K562 (cell line): Measurements from ENCODE around the gene PAFAH1B1. TPM values are rescaled to one million over a fixed set of nuclear protein-coding genes. Genes with fewer than 3 reads are reported as not detected.
A peak's percentile ranks its signal among the peaks of the same experiment; 100 is the strongest.

ENCODE experiments used
- ATF7 ChIP-seq: fragments of 450-650 bp; IDR thresholded peaks from 2 replicates; pipeline ENCODE4 v1.7.1; 2014; ENCODE audit warnings: mild to moderate bottlenecking, moderate library complexity
- HMGN3 ChIP-seq: IDR thresholded peaks from 2 replicates; pipeline ENCODE4 v1.6.1; 2011; ENCODE audit warnings: borderline replicate concordance, low read depth, mild to moderate bottlenecking, mixed read lengths, low read length; ENCODE audit not compliant: insufficient read length; ENCODE audit errors: extremely low read depth
- MEIS2 ChIP-seq: fragments of 450-650 bp; IDR thresholded peaks from 2 replicates; pipeline ENCODE4 v1.6.1; 2014; ENCODE audit warnings: mild to moderate bottlenecking; ENCODE audit not compliant: partially characterized antibody
- MYC ChIP-seq, 2 experiments: fragments of 250-450 bp in 1 of 2; sonication (Bioruptor Pico) in 1 of 2; IDR thresholded peaks; 2 replicates each; pipeline versions ENCODE4 v1.5.1 to v1.6.1; 2012 to 2021; ENCODE audit warnings: low read depth in 2 of 2, borderline replicate concordance in 1 of 2, improper control_type of control experiment in 1 of 2, low read length in 1 of 2, mild to moderate bottlenecking in 1 of 2, moderate library complexity in 1 of 2
- NCOA6 ChIP-seq: fragments of 450-650 bp; IDR thresholded peaks from 2 replicates; pipeline ENCODE4 v1.6.1; 2017; ENCODE audit warnings: mild to moderate bottlenecking
- NFIC ChIP-seq: fragments of 450-650 bp; IDR thresholded peaks from 2 replicates; pipeline ENCODE4 v1.6.1; 2017; ENCODE audit warnings: mild to moderate bottlenecking, inconsistent platforms
- PHF20 ChIP-seq: fragments of 450-650 bp; IDR thresholded peaks from 2 replicates; pipeline ENCODE4 v1.6.1; 2018; ENCODE audit not compliant: partially characterized antibody
- POLR2AphosphoS2 ChIP-seq: IDR thresholded peaks from 2 replicates; pipeline ENCODE4 v1.6.1; 2012; ENCODE audit warnings: low read length, improper control_type of control experiment
- PYGO2 ChIP-seq: fragments of 450-650 bp; IDR thresholded peaks from 2 replicates; pipeline ENCODE4 v1.6.1; 2016; ENCODE audit warnings: mild to moderate bottlenecking, missing genetic modification characterization, moderate library complexity, missing compliant biosample characterization
- RBFOX2 ChIP-seq: fragments of 200-400 bp; formaldehyde crosslinking; IDR thresholded peaks from 2 replicates; pipeline ENCODE4 v1.6.1; 2017; ENCODE audit warnings: low read depth, mild to moderate bottlenecking, low read length, moderate library complexity
- TRIM24 ChIP-seq, 2 experiments: fragments of 450-650 bp; IDR thresholded peaks; 2 replicates each; pipeline ENCODE4 v1.6.1; 2016
- TRIM28 ChIP-seq: fragments of 450-650 bp; IDR thresholded peaks from 2 replicates; pipeline ENCODE4 v1.6.1; 2017
- WHSC1 ChIP-seq: IDR thresholded peaks from one replicate; pipeline ENCODE4 v1.6.1; 2012; ENCODE audit warnings: low read length, control low read depth, inconsistent platforms
- YBX1 ChIP-seq: fragments of 450-650 bp; IDR thresholded peaks from 2 replicates; pipeline ENCODE4 v1.7.1; 2016; ENCODE audit warnings: mild to moderate bottlenecking
- ZNF146 ChIP-seq: IDR thresholded peaks from one replicate; pipeline ENCODE4 v1.6.1; 2018; ENCODE audit warnings: missing compliant biosample characterization; ENCODE audit not compliant: unreplicated experiment
- ZNF512 ChIP-seq: IDR thresholded peaks from 2 replicates; pipeline ENCODE4 v1.6.1; 2016; ENCODE audit warnings: missing genetic modification characterization, missing compliant biosample characterization
- polyA plus RNA-seq, 8 experiments: library from polyadenylated mRNA; depleted of rRNA in 4 of 8; stranded (reverse) in 5 of 8; unstranded in 3 of 8; fragments of >200 nt; fragmentation: Nextera tagmentation in 2 of 8; fragmentation: Illumina TruSeq in 1 of 8; extraction: Ambion mirVana in 2 of 8; extraction: Trizol in 1 of 8; gene quantifications; 2 replicates each; pipeline versions ENCODE4 v1.2.1 to v1.2.3, GENCODE V29; 2011 to 2014; ENCODE audit warnings: inconsistent platforms in 1 of 8, missing spikeins in 1 of 8
- total RNA-seq, 7 experiments: library from RNA; depleted of rRNA in 6 of 7; stranded (reverse); fragments of >200 nt in 6 of 7; fragmentation: Illumina TruSeq in 2 of 7; extraction: Trizol in 2 of 7; gene quantifications; 2 replicates each; pipeline versions ENCODE4 v1.2.1 to v1.2.3, GENCODE V29; 2011 to 2021; ENCODE audit warnings: low replicate concordance in 1 of 7
- TF ChIP-seq, protein P1 (sequence below), 2 experiments: fragments of 450-650 bp; conservative IDR thresholded peaks; 2 replicates each; pipeline ENCODE4 v1.6.1; 2017; ENCODE audit warnings: mild to moderate bottlenecking in 2 of 2, moderate library complexity in 2 of 2
- TF ChIP-seq, protein P2 (sequence below): sonication (generic); formaldehyde crosslinking; IDR thresholded peaks from 2 replicates; pipeline ENCODE4 v1.8.0; 2022; ENCODE audit warnings: missing genetic modification reagents, mild to moderate bottlenecking, moderate library complexity, borderline replicate concordance
- TF ChIP-seq, protein P3 (sequence below): fragments of 200-800 bp; sonication (Bioruptor generic); IDR thresholded peaks from 2 replicates; pipeline ENCODE4 v1.6.1; 2016; ENCODE audit warnings: missing genetic modification characterization, missing compliant biosample characterization

The PAFAH1B1 gene
- total and polyA plus RNA-seq, 9 of the 15 experiments (the other 6 are each of a cell fraction or from before 2014, with no cell fraction given) = 23.3 to 66.4 (median 40.2) TPM

DNA sequence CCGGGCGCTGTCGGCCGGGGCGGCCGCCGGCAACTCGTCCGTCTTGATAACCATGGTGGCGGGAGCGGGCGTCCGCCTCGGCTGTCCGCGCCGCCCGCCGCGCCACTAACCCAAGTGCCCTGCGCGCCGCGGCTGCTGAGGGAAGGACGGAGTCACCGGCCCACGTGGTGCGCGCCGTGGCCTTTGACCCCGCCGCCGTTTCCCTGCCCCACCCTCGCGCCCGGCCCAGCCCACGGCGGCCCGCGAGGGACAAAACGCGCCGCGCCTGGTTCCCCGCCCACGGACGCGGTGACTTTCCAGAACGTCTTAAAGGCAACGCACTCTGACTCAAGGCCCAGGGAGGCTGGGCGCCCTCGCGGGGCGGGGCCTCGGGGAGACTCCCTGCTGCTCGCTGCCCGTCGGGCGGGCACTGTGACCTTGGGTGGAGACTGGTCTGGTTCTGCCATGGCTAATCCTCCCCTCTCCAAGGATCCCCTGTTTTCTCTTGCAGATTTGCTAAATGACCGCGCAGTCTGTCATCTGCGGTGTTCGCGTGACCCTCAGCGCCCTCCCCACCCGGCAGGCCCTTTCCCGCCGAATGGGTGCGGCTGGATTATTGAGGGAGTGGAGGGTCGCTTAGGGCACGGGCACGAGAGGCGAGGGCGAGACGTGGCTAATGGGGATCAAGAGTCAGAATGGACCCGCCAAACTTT, 118.3 kb downstream of the PAFAH1B1 start, which contains the start of gene CLUH (continued):
- TF ChIP-seq PHF20 (peak; percentile 40), RBFOX2 (peak; percentile 81), PYGO2 (tag) (no peak), MEIS2 (no peak), TRIM24 (IDR thresholded peaks at IDR 0.05) (peak in 1 of 2 experiments; percentile 45; a peak in 1 of 4 replicates), WHSC1 (no peak), NCOA6 (peak; percentile 40; the same call in 1 of the 2 replicates), MYC (IDR thresholded peaks at IDR 0.05; ENCODE audit: low read depth, low read length) (peak; percentile 92), MYC (CRISPR knock-in tag; IDR thresholded peaks at IDR 0.05; ENCODE audit: borderline replicate concordance, low read depth) (no peak), NFIC (0 out of 2 replicates have a peak, but pooled peaks have one; percentile 17), HMGN3 (peak; percentile 88), ATF7 (peak; percentile 79), TRIM28 (no peak), YBX1 (no peak), ZNF512 (tag) (no peak), POLR2AphosphoS2 (no peak), ZNF146 (CRISPR knock-in tag) (no peak)
- TF ChIP-seq, protein P1, sequence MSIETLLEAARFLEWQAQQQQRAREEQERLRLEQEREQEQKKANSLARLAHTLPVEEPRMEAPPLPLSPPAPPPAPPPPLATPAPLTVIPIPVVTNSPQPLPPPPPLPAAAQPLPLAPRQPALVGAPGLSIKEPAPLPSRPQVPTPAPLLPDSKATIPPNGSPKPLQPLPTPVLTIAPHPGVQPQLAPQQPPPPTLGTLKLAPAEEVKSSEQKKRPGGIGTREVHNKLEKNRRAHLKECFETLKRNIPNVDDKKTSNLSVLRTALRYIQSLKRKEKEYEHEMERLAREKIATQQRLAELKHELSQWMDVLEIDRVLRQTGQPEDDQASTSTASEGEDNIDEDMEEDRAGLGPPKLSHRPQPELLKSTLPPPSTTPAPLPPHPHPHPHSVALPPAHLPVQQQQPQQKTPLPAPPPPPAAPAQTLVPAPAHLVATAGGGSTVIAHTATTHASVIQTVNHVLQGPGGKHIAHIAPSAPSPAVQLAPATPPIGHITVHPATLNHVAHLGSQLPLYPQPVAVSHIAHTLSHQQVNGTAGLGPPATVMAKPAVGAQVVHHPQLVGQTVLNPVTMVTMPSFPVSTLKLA (conservative IDR thresholded peaks at IDR 0.05) = peak; percentile 82 to 95
- TF ChIP-seq, protein P2, sequence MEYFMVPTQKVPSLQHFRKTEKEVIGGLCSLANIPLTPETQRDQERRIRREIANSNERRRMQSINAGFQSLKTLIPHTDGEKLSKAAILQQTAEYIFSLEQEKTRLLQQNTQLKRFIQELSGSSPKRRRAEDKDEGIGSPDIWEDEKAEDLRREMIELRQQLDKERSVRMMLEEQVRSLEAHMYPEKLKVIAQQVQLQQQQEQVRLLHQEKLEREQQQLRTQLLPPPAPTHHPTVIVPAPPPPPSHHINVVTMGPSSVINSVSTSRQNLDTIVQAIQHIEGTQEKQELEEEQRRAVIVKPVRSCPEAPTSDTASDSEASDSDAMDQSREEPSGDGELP (CRISPR knock-in tag) = peak; percentile 89
- TF ChIP-seq, protein P3, sequence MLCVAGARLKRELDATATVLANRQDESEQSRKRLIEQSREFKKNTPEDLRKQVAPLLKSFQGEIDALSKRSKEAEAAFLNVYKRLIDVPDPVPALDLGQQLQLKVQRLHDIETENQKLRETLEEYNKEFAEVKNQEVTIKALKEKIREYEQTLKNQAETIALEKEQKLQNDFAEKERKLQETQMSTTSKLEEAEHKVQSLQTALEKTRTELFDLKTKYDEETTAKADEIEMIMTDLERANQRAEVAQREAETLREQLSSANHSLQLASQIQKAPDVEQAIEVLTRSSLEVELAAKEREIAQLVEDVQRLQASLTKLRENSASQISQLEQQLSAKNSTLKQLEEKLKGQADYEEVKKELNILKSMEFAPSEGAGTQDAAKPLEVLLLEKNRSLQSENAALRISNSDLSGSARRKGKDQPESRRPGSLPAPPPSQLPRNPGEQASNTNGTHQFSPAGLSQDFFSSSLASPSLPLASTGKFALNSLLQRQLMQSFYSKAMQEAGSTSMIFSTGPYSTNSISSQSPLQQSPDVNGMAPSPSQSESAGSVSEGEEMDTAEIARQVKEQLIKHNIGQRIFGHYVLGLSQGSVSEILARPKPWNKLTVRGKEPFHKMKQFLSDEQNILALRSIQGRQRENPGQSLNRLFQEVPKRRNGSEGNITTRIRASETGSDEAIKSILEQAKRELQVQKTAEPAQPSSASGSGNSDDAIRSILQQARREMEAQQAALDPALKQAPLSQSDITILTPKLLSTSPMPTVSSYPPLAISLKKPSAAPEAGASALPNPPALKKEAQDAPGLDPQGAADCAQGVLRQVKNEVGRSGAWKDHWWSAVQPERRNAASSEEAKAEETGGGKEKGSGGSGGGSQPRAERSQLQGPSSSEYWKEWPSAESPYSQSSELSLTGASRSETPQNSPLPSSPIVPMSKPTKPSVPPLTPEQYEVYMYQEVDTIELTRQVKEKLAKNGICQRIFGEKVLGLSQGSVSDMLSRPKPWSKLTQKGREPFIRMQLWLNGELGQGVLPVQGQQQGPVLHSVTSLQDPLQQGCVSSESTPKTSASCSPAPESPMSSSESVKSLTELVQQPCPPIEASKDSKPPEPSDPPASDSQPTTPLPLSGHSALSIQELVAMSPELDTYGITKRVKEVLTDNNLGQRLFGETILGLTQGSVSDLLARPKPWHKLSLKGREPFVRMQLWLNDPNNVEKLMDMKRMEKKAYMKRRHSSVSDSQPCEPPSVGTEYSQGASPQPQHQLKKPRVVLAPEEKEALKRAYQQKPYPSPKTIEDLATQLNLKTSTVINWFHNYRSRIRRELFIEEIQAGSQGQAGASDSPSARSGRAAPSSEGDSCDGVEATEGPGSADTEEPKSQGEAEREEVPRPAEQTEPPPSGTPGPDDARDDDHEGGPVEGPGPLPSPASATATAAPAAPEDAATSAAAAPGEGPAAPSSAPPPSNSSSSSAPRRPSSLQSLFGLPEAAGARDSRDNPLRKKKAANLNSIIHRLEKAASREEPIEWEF (CRISPR knock-in tag) = no peak
